Stimulated activated CD8-positive, alpha-beta memory T cell treated with anti-CD3 and anti-CD28 coated beads, Interleukin-4, amount 100 ng/mL, for 24 hours (primary cell): ENCODE results near the gene CDH8.

Source experiments
- DNase-seq: peaks from one replicate; pipeline ENCODE4 v3.0.0-alpha.2; 2020; ENCODE audit warnings: low read depth

The CDH8 gene, protein sequence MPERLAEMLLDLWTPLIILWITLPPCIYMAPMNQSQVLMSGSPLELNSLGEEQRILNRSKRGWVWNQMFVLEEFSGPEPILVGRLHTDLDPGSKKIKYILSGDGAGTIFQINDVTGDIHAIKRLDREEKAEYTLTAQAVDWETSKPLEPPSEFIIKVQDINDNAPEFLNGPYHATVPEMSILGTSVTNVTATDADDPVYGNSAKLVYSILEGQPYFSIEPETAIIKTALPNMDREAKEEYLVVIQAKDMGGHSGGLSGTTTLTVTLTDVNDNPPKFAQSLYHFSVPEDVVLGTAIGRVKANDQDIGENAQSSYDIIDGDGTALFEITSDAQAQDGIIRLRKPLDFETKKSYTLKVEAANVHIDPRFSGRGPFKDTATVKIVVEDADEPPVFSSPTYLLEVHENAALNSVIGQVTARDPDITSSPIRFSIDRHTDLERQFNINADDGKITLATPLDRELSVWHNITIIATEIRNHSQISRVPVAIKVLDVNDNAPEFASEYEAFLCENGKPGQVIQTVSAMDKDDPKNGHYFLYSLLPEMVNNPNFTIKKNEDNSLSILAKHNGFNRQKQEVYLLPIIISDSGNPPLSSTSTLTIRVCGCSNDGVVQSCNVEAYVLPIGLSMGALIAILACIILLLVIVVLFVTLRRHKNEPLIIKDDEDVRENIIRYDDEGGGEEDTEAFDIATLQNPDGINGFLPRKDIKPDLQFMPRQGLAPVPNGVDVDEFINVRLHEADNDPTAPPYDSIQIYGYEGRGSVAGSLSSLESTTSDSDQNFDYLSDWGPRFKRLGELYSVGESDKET

DNA sequence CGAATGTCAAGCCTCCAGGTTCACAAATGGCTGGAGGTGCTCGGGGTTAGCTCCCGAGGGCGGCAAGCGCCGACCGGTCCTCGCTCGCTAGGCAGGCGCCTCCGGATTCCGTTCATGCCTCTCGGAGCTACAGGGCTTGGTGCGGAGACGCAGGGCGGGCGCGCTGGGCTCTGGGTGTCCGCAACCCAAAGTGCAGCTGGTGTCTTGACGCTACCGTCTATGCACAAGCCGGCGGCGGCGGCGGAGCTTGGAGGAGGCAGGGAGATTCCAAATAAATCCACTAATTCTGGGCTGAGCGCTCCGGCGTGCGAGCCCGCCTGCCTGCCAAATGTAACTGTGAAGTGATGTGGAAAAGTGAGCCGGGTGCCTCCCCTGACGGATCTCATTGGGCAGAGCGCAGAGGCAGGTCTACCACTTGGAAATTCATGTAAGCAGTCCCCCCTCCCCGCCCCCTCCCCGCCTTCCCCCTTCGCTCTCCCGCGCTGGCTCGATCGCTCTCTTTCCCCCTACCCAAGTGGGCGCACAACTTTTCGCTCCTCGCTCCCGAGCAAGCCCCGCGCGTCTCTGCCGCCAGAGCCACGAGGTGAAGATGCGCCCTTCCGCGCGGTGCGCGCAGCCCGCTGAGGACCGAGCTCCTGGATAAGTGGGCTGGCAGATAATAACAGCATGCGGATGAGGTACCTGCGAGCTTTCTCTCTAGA is at the start of gene CDH8:
Gene CDH8 (minus strand): TSS at position 338 of the 701 bp plus-strand sequence. CDS start 15,035 bp downstream, outside the sequence.
- DNase-seq, result no peak

DNA sequence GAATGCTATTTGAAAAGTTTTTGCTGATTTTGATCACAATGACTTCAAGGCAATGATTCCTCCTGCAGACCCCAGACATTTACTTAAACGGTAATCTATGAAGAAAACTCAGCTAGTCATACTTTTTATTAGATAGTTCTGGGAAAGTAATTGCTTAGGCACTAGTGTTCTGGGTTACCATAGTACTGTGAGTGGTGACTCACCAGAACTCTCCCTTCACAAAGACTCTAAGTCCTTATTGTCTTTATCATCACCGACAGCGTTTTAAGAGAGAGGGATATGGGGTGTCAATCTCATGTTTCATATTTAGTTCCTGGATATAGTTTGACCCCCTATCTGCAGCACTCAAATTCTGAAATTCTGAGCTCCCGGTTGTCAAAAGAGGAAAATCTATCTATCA is 43.0 kb upstream of the CDH8 start:
- DNase-seq, result no peak

DNA sequence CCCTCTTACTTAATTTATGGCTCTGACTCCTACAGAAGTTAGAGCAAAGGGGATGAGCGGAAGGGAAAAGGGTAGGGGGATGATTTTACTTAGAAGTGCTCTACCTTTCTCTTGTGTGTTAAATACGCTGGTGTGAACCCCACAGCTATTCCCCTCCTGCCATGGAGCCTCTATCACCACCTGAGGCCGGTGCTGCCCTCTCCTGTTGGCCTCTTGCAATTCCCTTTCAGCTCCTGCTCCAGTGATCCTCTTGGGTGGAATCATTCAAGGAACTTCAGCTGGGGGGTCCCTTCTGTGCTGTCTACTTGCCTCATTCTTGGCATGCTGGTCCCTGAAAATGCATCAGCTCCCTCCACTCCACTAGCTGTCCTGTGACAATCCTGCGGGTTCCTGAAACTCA is 41.8 kb upstream of the CDH8 start:
- DNase-seq, result no peak

DNA sequence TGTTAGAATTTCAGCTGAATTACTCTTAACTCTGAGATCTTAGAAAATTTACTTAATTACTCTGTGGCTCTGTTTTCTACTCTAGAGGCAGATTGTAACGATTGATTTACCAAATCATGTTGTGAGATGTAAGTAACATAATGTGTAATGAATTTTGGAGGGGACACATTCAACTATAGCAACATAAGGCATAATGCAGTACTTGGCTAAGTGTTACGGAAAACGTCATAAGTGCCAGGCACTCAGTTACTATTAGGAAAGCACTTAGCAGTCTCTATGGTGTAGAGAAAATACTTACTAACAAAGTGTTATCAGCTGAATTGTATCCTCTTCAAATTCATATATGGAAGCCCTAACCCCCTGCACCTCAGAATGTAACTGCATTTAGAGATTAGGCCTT is 40.6 kb upstream of the CDH8 start:
- no peak for DNase-seq

DNA sequence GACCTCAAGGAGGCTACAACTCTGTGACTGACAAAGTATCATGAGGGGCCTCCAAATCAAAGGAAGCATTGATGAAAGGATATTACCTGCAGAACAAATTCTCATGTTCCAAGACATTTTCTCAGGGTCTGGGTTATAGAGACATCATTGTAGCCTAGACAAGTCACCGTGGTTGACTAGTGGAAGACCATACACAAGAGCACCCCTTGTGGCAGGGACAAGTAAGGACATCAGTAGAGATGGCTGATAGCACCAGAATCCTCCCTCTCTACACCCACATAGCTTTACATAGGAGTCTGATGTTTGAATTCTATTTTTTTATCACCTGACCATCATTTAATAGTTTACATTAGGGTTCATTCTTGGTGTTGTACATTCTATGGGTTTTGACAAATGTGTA is 32.5 kb upstream of the CDH8 start:
- DNase-seq, result no peak

DNA sequence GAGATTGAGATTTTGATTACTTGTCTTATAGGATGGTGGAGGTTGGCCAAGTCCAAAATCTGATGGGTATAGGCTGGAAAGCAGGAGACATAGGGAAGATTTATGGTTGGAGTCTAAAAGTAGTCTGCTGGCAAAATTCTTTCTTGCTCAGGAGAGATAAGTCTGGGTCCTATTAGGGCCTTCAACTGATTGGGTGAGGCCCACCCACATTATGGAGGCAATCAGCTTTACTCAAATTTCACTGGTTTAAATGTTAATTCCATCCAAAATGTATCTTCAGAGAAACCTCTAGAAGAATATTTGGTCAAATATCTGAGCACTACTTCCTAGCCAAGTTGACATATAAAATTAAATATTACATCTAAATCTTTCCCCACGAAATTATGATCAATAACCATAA is 31.7 kb upstream of the CDH8 start:
- no peak for DNase-seq

DNA sequence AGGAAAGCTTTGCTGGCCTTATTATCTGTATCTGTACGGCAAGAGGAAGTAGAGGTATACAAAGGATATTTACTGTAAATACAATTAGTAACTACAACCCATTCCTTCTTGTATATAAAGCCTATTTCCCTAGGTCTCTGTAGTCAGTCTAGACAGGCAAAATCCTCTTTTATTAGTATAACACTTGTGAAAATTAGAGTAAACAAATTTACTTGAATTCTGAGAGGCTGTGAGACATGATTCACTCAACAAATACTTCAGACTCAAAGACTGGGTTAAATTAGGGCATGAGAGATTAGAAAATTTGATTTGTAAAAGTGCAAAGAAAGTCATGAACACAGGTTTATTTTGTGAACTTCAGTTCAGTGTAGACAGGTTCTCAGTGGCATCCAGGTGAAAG is 30.9 kb upstream of the CDH8 start:
- DNase-seq, result no peak

DNA sequence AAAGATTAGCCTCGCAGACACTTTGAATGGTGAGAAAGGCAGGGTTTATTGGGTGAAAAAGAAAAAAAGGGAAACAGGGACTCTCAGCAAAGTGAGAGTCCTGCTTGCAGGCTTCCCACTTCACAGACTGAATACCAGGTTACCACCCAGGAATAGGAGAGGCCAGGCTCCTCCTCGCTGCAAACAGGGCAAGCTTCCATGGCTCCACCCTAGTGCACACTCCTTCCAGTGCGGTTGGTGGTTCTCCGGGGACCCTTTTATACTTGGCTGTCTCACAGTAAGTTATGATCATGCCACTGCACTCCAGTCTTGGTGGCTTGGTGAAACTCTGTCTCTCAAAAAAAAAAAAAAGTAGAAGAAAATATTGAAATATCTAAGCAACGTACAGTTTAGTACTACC is 30.5 kb upstream of the CDH8 start:
- no peak for DNase-seq

DNA sequence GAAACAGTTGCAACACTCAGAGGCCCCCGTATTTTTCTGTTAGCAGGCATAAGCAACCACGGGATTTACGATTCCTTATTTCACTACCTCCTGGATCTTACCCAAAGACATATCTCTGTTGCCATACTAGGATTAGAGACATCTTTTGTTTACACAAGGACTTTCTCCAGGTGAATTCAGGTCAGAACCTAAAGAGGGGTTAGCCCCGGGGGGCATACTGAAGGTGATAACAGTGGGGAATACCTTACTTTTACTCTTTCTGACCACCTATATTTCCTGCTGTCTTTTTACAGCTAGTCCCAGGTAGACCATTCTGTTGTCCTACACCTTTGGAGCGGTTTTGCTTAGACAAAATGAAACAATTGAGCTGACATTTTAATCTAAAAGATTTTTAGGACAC is 27.9 kb upstream of the CDH8 start:
- no peak for DNase-seq

DNA sequence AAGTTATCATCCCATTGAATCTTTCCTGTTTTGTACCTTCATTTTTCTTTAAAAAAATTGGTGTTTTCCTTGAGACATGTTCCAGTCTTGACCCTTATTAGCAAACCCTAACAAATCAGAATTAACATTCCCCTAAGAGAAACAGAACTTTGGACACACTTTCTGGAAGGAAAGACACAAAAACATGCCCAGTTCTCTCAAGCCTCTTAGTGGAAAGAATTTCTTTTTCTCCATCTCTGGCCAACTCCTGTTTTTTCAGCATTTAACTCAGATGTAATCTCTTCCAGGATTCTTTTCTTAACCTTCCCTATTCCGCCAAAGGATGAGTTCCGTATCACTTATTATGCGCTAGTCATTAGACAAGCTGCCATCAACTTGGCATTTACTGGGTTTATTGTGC is 23.9 kb upstream of the CDH8 start:
- DNase-seq, result no peak

DNA sequence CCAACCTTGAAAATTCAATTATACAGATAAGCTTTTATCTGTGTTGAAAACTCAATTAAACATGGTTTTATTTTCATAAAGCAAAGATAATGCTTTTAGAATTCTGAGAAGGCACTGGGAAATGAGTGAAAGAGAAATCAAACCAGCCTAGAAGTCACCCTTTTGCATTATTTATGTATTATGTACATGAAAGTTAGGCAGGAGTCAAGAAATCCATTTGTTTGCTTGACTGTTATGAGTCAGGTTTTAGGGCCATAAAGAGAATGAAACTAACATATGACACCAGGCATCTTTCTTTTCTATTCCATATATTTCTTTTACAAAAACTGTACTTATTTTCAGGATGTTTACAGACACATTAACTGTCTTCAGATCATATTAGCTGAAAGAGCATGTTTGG is 23.3 kb upstream of the CDH8 start:
- no peak for DNase-seq

DNA sequence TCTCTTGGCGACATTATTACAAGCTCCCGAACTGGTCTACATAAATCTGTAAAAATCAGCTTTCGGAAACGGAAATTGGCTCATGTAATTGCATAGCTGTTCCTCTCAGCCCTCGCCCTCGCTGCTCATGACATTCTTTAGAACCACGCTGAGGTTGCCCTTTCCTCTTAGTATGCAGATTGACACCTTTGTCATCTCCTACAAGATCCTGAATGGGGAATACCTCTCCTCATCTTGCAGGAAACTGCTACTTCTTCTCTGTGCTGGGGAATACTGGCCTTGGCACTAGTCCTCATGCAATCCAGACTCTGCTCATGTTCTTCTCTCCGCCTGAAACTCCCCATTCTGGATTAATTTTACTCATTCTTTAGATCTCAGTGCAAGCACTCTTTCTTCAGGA is 22.2 kb upstream of the CDH8 start:
- no peak for DNase-seq

DNA sequence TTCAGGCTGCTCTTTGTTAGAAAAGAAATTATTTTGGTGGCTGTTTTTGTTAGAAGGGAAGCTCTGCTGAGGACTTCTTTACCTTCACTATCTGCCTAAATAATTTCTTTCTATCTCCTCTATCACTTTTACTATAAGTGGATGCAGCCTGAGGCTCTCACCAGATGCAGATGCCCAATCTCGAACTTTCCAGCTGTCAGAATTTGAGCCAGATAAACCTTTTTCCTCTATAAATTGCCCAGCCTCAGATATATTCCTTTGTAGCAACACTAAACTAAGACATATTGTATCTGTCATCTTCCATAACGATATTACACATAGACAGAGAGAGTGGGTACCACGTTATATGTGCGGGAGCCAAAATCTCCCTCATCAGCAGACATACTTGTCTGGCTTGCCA is 15.7 kb upstream of the CDH8 start:
- DNase-seq, result no peak

DNA sequence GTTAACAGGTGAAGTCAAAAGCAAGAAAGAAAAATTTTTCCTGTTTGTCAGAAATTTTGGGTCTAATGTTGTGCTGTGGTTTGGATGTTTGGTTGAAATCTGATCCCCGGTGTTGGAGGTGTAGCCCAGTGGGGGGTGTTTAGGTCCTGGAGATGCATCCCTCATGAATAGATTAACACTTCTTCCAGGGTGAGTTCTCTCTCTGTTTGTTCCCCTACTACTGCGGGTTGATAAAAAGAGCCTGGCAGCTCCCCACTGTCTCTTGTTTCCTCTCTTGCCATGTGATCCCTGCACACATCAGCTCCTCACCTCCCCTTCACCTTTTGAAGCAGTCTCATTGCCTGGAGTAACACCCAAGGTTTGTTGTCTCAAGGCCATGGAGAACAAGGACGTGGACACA is 14.6 kb upstream of the CDH8 start:
- DNase-seq, result no peak

DNA sequence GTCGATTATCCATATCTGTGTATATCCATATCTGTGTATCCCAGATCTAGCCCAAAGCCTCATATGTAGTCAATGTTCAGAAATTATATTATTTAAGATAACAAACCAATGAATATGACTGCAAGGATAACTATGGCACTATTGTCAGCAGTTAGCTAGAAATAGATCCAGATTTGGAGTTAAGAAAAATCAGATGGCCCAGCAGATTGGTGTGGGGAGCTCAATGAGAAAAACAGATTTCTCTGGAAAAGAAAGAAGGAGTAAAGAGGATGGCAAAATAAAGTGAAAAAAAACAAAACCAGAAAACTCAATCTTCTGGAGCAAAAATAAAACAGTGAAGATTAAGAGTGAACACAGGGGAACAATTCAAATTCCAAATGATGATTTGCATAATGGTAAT is 10.6 kb upstream of the CDH8 start:
- no peak for DNase-seq

DNA sequence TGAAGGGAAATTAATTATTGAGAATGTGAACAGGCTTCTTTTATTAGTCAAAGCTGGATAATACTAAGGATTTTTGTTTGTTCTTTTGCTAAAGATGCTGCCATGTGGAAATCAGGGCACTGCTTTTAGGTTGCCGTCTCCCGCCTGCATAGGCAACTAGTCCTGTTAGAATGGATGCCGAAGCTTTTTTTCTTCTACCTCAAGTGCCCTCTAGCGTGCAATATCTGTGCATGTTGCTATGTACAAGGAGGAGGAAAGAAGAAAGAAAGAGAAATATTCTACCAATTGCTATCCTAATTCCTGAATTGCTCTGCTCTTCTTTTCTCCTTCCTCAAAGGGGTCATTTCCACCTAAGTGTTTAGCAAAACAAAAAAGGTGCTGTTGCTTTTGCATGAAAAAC is 5.2 kb upstream of the CDH8 start:
- no peak for DNase-seq

DNA sequence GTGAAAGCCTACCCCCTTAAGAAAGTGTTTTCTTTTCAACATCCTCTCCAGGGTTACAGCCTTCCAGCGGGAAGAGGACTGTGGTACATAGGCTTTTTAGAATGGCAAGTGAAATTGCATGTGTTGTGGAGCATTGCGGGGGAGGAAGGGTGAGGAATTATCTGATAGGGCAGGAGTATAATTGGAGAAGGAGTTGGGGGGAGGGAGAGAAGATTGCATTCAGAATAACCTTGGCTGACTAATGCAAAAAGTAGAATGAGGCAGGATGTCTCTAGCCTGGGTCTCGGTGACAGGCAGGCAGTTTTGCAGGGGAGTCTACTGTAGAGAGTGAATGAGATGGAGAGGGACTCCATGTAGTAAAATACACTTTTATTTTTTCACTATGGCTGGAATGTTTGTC is 2.4 kb upstream of the CDH8 start:
- no peak for DNase-seq

DNA sequence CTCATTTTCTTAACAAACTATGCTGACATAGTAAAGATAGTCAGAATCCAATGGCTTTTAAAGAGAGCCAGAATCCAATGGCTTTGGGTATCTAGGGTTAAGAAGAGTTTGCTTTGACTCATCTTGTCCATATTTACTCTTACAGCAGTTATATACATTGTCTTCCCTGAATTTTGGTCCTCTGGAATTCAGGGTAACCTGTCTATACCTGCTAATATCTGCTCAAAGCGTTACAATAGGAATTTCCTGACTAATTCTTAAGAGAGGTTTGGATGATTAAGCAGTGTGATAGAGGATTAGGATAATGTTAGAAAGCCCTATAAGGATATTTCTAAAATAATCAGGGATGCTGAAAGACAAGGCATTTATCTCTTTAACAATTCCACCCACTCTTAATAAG is 2.0 kb upstream of the CDH8 start:
- no peak for DNase-seq

DNA sequence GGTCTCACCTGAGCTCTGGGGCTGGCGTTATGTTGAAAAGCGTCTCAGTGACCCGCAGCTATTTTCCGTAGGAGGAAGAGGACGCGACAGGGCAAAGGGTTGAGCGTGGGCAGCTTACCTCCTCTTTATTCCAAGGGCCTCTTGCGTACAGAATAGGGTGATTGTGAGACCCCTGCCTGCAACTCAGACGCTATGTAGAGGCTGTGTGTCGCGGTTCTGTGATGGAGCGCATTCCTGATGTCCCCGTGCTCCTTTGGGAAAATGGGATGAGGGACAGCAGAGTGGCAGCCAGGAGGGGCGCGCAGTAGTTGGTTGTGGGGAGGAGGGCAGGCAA is 531 bp upstream of the CDH8 start:
- no peak for DNase-seq

DNA sequence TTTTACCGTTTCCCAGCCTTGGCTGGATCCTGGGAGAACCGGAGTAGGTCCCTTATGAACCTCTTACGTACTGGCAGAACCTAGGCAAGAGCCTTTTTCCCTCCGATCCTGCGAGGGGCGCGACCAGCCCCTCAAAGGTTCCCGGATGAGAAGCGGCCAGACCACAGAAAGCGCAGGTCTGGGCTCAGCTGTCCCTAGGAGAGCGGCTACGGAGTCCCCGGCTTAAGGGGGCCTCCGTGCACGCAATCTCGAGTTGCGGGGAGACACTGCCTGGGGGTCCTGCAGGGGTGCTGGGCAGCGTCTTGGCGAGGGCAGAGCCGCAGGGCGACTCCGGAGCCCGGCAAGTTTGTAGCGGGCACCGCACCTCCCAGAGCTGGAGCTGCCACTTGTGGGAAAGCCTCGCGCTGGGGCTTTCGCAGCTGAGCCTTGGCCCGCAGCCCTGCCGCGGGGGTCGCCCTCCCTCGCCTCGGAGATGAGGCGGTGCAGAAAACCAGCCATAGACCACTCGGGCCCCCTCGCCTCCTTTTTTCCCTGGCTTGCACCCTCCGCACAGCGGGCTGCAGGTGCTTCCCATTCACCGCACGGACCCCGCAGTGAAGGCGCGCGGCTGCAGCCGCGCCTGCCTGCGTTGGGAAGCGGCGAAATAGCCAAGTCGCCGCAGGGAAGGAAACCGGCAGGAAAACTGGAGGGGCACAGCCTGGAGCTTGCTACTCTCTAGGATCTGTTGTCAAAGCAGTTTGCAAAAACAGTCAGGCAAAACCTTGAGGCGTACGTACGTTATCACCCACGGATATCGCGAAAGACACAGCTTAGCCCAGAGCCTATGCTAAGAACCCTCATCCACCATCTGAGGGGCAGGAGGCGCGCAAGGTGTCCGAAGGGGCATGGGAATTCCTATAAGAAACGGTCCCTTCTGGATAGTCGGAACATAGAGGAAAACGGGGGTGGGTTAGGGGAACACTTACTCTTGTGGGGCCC is 834 bp downstream of the CDH8 start:
- DNase-seq, result no peak

DNA sequence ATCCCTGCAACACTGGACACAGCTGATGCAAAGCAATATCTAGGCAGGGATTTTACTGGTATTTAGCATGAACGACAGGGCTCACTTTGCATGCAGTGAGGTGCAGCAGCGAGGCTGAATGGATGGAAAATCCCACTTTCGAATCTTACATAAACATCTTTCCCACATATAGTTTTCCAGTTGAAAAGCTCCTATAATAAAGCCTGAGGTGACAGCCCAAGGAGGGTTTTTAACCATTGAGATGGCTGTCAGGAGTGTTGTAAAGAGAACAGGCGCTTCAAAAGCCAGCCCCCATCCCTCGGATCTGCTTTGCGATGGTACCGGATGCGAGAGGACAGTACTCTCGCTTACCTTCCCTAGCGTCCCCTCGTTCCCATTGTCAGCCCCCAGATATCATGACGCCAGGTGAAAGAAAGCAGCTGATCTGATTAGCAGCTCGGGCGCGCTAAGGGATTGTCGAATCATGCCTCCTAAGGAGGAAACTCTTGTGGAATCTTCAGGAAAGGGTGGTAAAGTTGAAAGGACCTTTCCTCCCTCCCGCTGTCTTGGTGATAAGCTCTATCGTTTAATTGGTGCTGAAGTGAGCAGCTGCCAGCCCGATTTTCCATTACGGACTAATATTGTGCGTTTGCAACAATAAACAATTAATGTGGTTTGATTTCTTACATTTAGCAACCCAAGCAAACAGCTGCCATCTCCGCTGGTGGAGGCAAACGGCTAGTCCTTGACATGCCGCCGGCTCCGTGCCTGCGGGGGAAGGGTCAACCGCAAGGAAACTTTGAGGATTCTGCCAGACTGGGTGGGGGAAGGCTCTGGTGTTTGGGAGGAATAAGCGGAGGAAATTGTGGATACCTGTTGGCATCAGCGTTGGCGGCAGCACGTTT is 1.8 kb downstream of the CDH8 start:
- DNase-seq, result no peak
